HUES6 (cell line): ENCODE data around the gene KRT16.

Source experiments
- H3K27ac ChIP-seq: 2 replicates; pipeline ENCODE4 v1.7.0; 2013; ENCODE audit warnings: low read depth, mild to moderate bottlenecking, low read length, inconsistent platforms
- H3K27me3 ChIP-seq: 2 replicates; pipeline ENCODE4 v1.6.1; 2013; ENCODE audit warnings: low read length; ENCODE audit not compliant: control insufficient read depth, insufficient read depth
- H3K36me3 ChIP-seq: 2 replicates; pipeline ENCODE4 v1.6.1; 2013; ENCODE audit warnings: low read length; ENCODE audit not compliant: control insufficient read depth, insufficient read depth
- H3K4me1 ChIP-seq: 2 replicates; pipeline ENCODE4 v1.6.1; 2013; ENCODE audit warnings: low read length; ENCODE audit not compliant: control insufficient read depth, insufficient read depth
- H3K4me3 ChIP-seq: 2 replicates; pipeline ENCODE4 v1.5.1; 2013; ENCODE audit warnings: low read depth, low read length
- H3K9ac ChIP-seq: one replicate; pipeline ENCODE4 v1.6.1; 2013; ENCODE audit warnings: mild to moderate bottlenecking, low read length
- H3K9me3 ChIP-seq: 2 replicates; pipeline ENCODE4 v1.6.1; 2013; ENCODE audit warnings: low read depth, low read length; ENCODE audit not compliant: control insufficient read depth, insufficient read depth

Gene KRT16

GRCh38 chr17:41602524-41602923 lies 10.0 kb downstream of the KRT16 start:
- H3K27ac ChIP-seq, result no peak overlapping the region
- no peak overlapping the region for H3K4me3 ChIP-seq
- peaks cover 8% of the 10 kb centered on the region; the same call in 1 of the 2 replicates for H3K9me3 ChIP-seq
- no peaks in the 10 kb centered on the region for H3K27me3 ChIP-seq
- H3K4me1 ChIP-seq, result no peaks in the 10 kb centered on the region
- H3K9ac ChIP-seq, result no peak overlapping the region
- no peaks in the 10 kb centered on the region for H3K36me3 ChIP-seq

GRCh38 chr17:41600318-41600717 lies 12.2 kb downstream of the KRT16 start:
- Histone ChIP-seq H3K27ac (no peak overlapping the region), H3K4me3 (no peak overlapping the region), H3K27me3 (no peaks in the 10 kb centered on the region; the same call in 1 of the 2 replicates), H3K36me3 (no peaks in the 10 kb centered on the region), H3K4me1 (no peaks in the 10 kb centered on the region), H3K9ac (no peak overlapping the region), H3K9me3 (no peaks in the 10 kb centered on the region)

- no peaks in the 10 kb centered on the region for H3K4me1 ChIP-seq
- no peaks in the 10 kb centered on the region for H3K9me3 ChIP-seq
- H3K27me3 ChIP-seq, result peaks cover 5% of the 10 kb centered on the region
- no peaks in the 10 kb centered on the region for H3K36me3 ChIP-seq
- H3K27ac ChIP-seq, result no peak overlapping the region
- no peak overlapping the region for H3K9ac ChIP-seq
- H3K4me3 ChIP-seq, result no peak overlapping the region
These were observed 12.9 kb downstream of the KRT16 start for GRCh38 chr17:41599680-41600079.

GRCh38 chr17:41595585-41595984 lies 17.0 kb downstream of the KRT16 start:
- peaks cover 8% of the 10 kb centered on the region for H3K27me3 ChIP-seq
- H3K4me3 ChIP-seq, result no peak overlapping the region
- no peaks in the 10 kb centered on the region for H3K9me3 ChIP-seq
- H3K27ac ChIP-seq, result no peak overlapping the region
- H3K36me3 ChIP-seq, result no peaks in the 10 kb centered on the region
- peaks cover 5% of the 10 kb centered on the region; the same call in 1 of the 2 replicates for H3K4me1 ChIP-seq
- no peak overlapping the region for H3K9ac ChIP-seq

GRCh38 chr17:41594363-41594915 lies 18.1 kb downstream of the KRT16 start:
- no peak overlapping the region for H3K9ac ChIP-seq
- H3K36me3 ChIP-seq, result no peaks in the 10 kb centered on the region
- H3K27me3 ChIP-seq, result peaks cover 8% of the 10 kb centered on the region
- no peak overlapping the region for H3K27ac ChIP-seq
- H3K9me3 ChIP-seq, result no peaks in the 10 kb centered on the region
- no peak overlapping the region for H3K4me3 ChIP-seq
- H3K4me1 ChIP-seq, result peaks cover 5% of the 10 kb centered on the region; the same call in 1 of the 2 replicates

- peaks cover 5% of the 10 kb centered on the region; the same call in 1 of the 2 replicates for H3K4me1 ChIP-seq
- no peaks in the 10 kb centered on the region for H3K36me3 ChIP-seq
- H3K4me3 ChIP-seq, result no peak overlapping the region
- H3K9ac ChIP-seq, result no peak overlapping the region
- H3K27ac ChIP-seq, result no peak overlapping the region
- no peaks in the 10 kb centered on the region for H3K9me3 ChIP-seq
- H3K27me3 ChIP-seq, result peaks cover 8% of the 10 kb centered on the region
These were observed 19.1 kb downstream of the KRT16 start for GRCh38 chr17:41593306-41593981.

GRCh38 chr17:41592601-41593305 lies 19.8 kb downstream of the KRT16 start:
- H3K36me3 ChIP-seq, result no peaks in the 10 kb centered on the region
- no peaks in the 10 kb centered on the region for H3K9me3 ChIP-seq
- no peak overlapping the region for H3K27ac ChIP-seq
- no peak overlapping the region for H3K4me3 ChIP-seq
- H3K9ac ChIP-seq, result no peak overlapping the region
- peaks cover 5% of the 10 kb centered on the region; the same call in 1 of the 2 replicates for H3K4me1 ChIP-seq
- peaks cover 8% of the 10 kb centered on the region for H3K27me3 ChIP-seq

GRCh38 chr17:41589301-41589700 lies 23.3 kb downstream of the KRT16 start:
- no peaks in the 10 kb centered on the region for H3K9me3 ChIP-seq
- no peak overlapping the region for H3K4me3 ChIP-seq
- peaks cover 5% of the 10 kb centered on the region; the same call in 1 of the 2 replicates for H3K4me1 ChIP-seq
- H3K27me3 ChIP-seq, result no peaks in the 10 kb centered on the region
- no peaks in the 10 kb centered on the region for H3K36me3 ChIP-seq
- no peak overlapping the region for H3K9ac ChIP-seq
- no peak overlapping the region for H3K27ac ChIP-seq

GRCh38 chr17:41588126-41588810 lies 24.3 kb downstream of the KRT16 start:
- H3K9ac ChIP-seq, result no peak overlapping the region
- H3K36me3 ChIP-seq, result no peaks in the 10 kb centered on the region
- H3K27ac ChIP-seq, result no peak overlapping the region
- no peak overlapping the region for H3K4me3 ChIP-seq
- no peaks in the 10 kb centered on the region for H3K27me3 ChIP-seq
- H3K9me3 ChIP-seq, result no peaks in the 10 kb centered on the region
- peaks cover 5% of the 10 kb centered on the region; the same call in 1 of the 2 replicates for H3K4me1 ChIP-seq

- H3K9me3 ChIP-seq, result no peaks in the 10 kb centered on the region
- no peak within 1 kb of the TSS for H3K27ac ChIP-seq
- H3K27me3 ChIP-seq, result no peaks in the 10 kb centered on the region
- H3K4me1 ChIP-seq, result no peaks in the 10 kb centered on the region
- H3K36me3 ChIP-seq, result no peaks in the 10 kb centered on the region
- H3K9ac ChIP-seq, result no peak within 1 kb of the TSS
- H3K4me3 ChIP-seq, result no peak within 1 kb of the TSS
These were observed 25.6 kb downstream of the KRT16 start, which contains the start of gene KRT14 for GRCh38 chr17:41586863-41587495. Gene KRT14 (minus strand): TSS chr17:41586895. CDS start chr17:41586834, 61 bp downstream.
